ENCODE results near the gene THPO.

The THPO gene

GRCh38 chr3:184328516-184328915 is 49.5 kb downstream of the THPO start:
- DNase-seq, result no peak

DNA sequence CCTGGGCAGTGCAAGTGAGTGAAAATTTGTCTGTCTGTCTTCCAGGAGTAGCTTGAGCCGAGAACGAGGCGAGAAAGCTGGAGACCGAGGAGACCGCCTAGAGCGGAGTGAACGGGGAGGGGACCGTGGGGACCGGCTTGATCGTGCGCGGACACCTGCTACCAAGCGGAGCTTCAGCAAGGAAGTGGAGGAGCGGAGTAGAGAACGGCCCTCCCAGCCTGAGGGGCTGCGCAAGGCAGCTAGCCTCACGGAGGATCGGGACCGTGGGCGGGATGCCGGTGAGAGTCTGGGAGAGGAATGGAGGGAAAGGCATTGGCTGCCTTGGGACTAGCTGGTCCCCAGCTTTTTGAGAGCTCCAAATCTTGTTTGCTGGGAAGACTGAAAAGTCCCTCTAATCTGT is 50.8 kb downstream of the THPO start:
- DNase-seq, result no peak

GRCh38 chr3:184325715-184326369 is 52.2 kb downstream of the THPO start:
- no peak for DNase-seq

DNA sequence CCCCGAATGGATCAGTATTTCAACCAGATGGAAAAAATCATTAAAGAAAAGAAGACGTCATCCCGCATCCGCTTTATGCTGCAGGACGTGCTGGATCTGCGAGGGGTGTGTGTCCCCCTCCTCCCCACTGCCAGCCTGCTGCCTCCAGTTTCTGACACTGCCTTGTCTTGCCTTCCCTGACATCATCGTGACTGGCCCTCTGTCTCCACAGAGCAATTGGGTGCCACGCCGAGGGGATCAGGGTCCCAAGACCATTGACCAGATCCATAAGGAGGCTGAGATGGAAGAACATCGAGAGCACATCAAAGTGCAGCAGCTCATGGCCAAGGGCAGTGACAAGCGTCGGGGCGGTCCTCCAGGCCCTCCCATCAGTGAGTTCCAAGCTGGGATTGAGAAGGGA is 52.7 kb downstream of the THPO start:
- DNase-seq, result no peak

- no peak for DNase-seq
Observed at GRCh38 chr3:184323696-184324095, 54.3 kb downstream of the THPO start.

GRCh38 chr3:184322731-184323487 is 55.1 kb downstream of the THPO start:
- DNase-seq, result no peak
